Keratinocyte (primary cell): ENCODE measurements around the gene GPC5. TPM values are rescaled to one million over a fixed set of nuclear protein-coding genes. Genes with fewer than 3 reads are reported as not detected.

Source experiments
- DNase-seq: peaks from one replicate; pipeline ENCODE4 v3.0.0-alpha.2; 2011; ENCODE audit warnings: low read depth, missing footprints, low spot score
- FAIRE-seq: peaks from 2 replicates; lab custom pipeline; 2011; peaks lifted over from hg19 to GRCh38; lab: Jason Lieb, UNC
- H2AFZ ChIP-seq: 2 replicates; pipeline ENCODE4 v1.6.0; 2012; ENCODE audit warnings: low read length, control low read depth, inconsistent platforms; ENCODE audit not compliant: control insufficient read depth
- H3K27ac ChIP-seq: 2 replicates; pipeline ENCODE4 v1.5.1; 2011; ENCODE audit warnings: low read length; ENCODE audit not compliant: control insufficient read depth, insufficient read depth
- H3K27me3 ChIP-seq: 3 replicates; pipeline ENCODE4 v1.6.0; 2011; ENCODE audit warnings: low read length; ENCODE audit not compliant: control insufficient read depth, insufficient read depth; ENCODE audit errors: extremely low read depth
- H3K36me3 ChIP-seq, 2 experiments: 2 replicates in 1 of 2; 3 replicates in 1 of 2; pipeline ENCODE4 v1.5.1; 2011; ENCODE audit warnings: low read length in 2 of 2, mild to moderate bottlenecking in 1 of 2; ENCODE audit not compliant: control insufficient read depth in 2 of 2, insufficient read depth in 2 of 2; ENCODE audit errors: extremely low read depth in 1 of 2
- H3K4me1 ChIP-seq: 3 replicates; pipeline ENCODE4 v1.5.1; 2011; ENCODE audit warnings: low read length; ENCODE audit not compliant: control insufficient read depth, insufficient read depth; ENCODE audit errors: extremely low read depth
- H3K4me2 ChIP-seq: 3 replicates; pipeline ENCODE4 v1.6.0; 2011; ENCODE audit warnings: low read depth, low read length; ENCODE audit not compliant: control insufficient read depth, insufficient read depth; ENCODE audit errors: extremely low read depth
- H3K4me3 ChIP-seq, 3 experiments: fragments of 200-600 bp in 1 of 3; sonication (generic) in 1 of 3; 2 replicates in 2 of 3; 3 replicates in 1 of 3; pipeline ENCODE4 v1.5.1; 2011 to 2016; ENCODE audit warnings: low read length in 3 of 3, mild to moderate bottlenecking in 3 of 3, control low read depth in 2 of 3, inconsistent platforms in 1 of 3, low read depth in 1 of 3, mixed read lengths in 1 of 3, mixed run types in 1 of 3, moderate library complexity in 1 of 3; ENCODE audit not compliant: control insufficient read depth in 2 of 3, insufficient read depth in 2 of 3; ENCODE audit errors: extremely low read depth in 1 of 3
- H3K79me2 ChIP-seq: 2 replicates; pipeline ENCODE4 v1.6.0; 2012; ENCODE audit warnings: low read length; ENCODE audit not compliant: control insufficient read depth, insufficient read depth
- H3K9ac ChIP-seq: 3 replicates; pipeline ENCODE4 v1.6.0; 2011; ENCODE audit warnings: low read length; ENCODE audit not compliant: control insufficient read depth, insufficient read depth; ENCODE audit errors: extremely low read depth
- H3K9me1 ChIP-seq: 3 replicates; pipeline ENCODE4 v1.6.0; 2011; ENCODE audit warnings: low read length; ENCODE audit not compliant: control insufficient read depth, insufficient read depth; ENCODE audit errors: extremely low read depth
- H3K9me3 ChIP-seq: 2 replicates; pipeline ENCODE4 v1.5.1; 2012; ENCODE audit warnings: low read depth, low read length; ENCODE audit not compliant: control insufficient read depth
- H4K20me1 ChIP-seq: 3 replicates; pipeline ENCODE4 v1.6.0; 2011; ENCODE audit warnings: low read length; ENCODE audit not compliant: control insufficient read depth, insufficient read depth; ENCODE audit errors: extremely low read depth
- CTCF ChIP-seq, 3 experiments: IDR thresholded peaks in 1 of 3; conservative IDR thresholded peaks in 1 of 3; optimal IDR thresholded peaks in 1 of 3; 2 replicates in 2 of 3; 3 replicates in 1 of 3; pipeline versions ENCODE3 to v1.5.1; 2011; ENCODE audit warnings: low read length in 3 of 3, mild to moderate bottlenecking in 3 of 3, moderate library complexity in 2 of 3, control low read depth in 1 of 3, inconsistent platforms in 1 of 3; ENCODE audit not compliant: insufficient read depth in 2 of 3; ENCODE audit errors: extremely low read depth in 1 of 3
- EZH2 ChIP-seq: IDR thresholded peaks from one replicate; pipeline ENCODE4 v1.6.1; 2012; ENCODE audit warnings: inconsistent platforms, mild to moderate bottlenecking, low read length, moderate library complexity
- dilution Hi-C: fragments of 300-500 bp; cut with MboI; formaldehyde crosslinking; loops from one replicate; pipeline ENCODE4 v1.7.0; 2020; ENCODE audit warnings: low sequenced_read_pairs; ENCODE audit not compliant: extremely low pct_ligation_motif_present
- polyA plus RNA-seq, 5 experiments: library from polyadenylated mRNA; depleted of rRNA in 3 of 5; stranded (reverse) in 3 of 5; stranded (forward) in 1 of 5; unstranded in 1 of 5; fragments of >200 nt; gene quantifications; 1 replicate in 1 of 5; 2 replicates in 3 of 5; 3 replicates in 1 of 5; pipeline versions ENCODE4 v1.2.1 to v1.2.3, GENCODE V29; 2011 to 2012; ENCODE audit warnings: missing spikeins in 2 of 5, low read depth in 1 of 5, low replicate concordance in 1 of 5

The GPC5 gene
- polyA plus RNA-seq, 1 donor (not counting 4 experiments of a cell fraction or from before 2014, with no cell fraction given) = 0.10 TPM

- TF ChIP-seq CTCF (optimal IDR thresholded peaks at IDR 0.05 in 1 of 3, IDR thresholded peaks at IDR 0.05 in 1 of 3, conservative IDR thresholded peaks at IDR 0.05 in 1 of 3; ENCODE audit: extremely low read depth in 1 of 3, insufficient read depth in 2 of 3, low read length in 3 of 3) = no peak
- Histone ChIP-seq H3K9me3 (no peaks in the 10 kb centered on the region), H3K27ac (no peak overlapping the region), H2AFZ (no peak overlapping the region), H3K4me2 (no peak overlapping the region), H3K36me3 (no peaks in the 10 kb centered on the region), H3K27me3 (no peaks in the 10 kb centered on the region), H4K20me1 (no peaks in the 10 kb centered on the region), H3K4me1 (no peaks in the 10 kb centered on the region), H3K9me1 (no peaks in the 10 kb centered on the region), H3K9ac (no peak overlapping the region), H3K4me3 (no peak overlapping the region), H3K79me2 (no peaks in the 10 kb centered on the region)
- DNase-seq = no peak
- no peak for FAIRE-seq
- dilution Hi-C loops = no loop called here
Observed at GRCh38 chr13:91702411-91702810, 304.0 kb downstream of the GPC5 start.

DNA sequence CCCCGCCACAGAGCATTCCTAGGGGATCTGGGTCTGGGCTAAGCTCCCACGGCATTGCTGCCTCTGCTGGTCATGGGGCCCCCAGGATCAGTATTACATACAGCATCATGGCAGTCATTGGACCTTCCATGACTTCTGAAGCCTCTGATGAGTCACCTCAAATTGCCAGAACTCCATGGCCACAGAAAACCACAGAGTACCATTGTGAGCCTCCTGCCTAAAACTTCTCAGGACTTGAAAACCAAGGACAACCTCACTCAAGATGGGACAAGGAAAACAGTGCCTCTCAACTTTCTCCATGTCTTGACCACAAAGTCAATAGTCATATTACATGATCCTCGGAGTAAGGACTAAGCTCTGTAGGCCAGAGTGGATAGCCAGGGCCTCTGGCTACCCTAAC is 306.0 kb downstream of the GPC5 start:
- Histone ChIP-seq H3K27ac (no peak overlapping the region), H3K36me3 (no peaks in the 10 kb centered on the region), H3K9me1 (no peaks in the 10 kb centered on the region), H4K20me1 (no peaks in the 10 kb centered on the region), H3K4me2 (no peak overlapping the region), H3K27me3 (no peaks in the 10 kb centered on the region), H3K79me2 (no peaks in the 10 kb centered on the region), H3K4me3 (no peak overlapping the region), H2AFZ (no peak overlapping the region), H3K4me1 (no peaks in the 10 kb centered on the region), H3K9me3 (no peaks in the 10 kb centered on the region), H3K9ac (no peak overlapping the region)
- DNase-seq (no peak), FAIRE-seq (no peak)
- dilution Hi-C loops = no loop called here
- TF ChIP-seq EZH2 = no peak
- TF ChIP-seq CTCF (optimal IDR thresholded peaks at IDR 0.05 in 1 of 3, IDR thresholded peaks at IDR 0.05 in 1 of 3, conservative IDR thresholded peaks at IDR 0.05 in 1 of 3; ENCODE audit: extremely low read depth in 1 of 3, insufficient read depth in 2 of 3, low read length in 3 of 3) = no peak
